ENCODE results near the gene CRK.
"Not testable (repeated sequence)": the region's sequence is repeated elsewhere in the genome, so short reads cannot be mapped to it uniquely, and the experiment has no call there.

Gene CRK

DNA sequence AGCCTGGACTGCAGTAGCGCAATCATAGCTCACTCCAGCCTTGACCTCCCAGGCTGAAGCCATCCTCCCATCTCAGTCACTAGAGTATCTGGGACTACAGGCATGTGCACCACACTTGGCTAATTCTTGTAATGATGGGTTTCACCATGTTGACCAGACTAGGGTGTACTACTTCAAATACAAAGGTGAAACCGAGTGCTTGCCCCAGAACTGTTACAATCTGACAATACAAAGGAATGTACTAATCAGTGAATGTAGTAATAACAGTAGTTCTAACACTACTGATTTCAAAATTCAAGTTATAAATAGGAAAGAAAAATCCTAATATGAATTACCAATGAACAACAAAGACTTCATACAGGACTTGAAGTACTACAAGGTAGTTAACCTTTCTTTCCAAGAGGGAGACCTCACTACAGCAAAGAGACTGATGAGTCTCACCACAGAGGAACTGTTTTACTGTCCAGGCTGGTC is 24.4 kb downstream of the CRK start:
- no peak for DNase-seq (ENCODE audit: extremely low read depth in 1 of 2, low read depth in 1 of 2)

DNA sequence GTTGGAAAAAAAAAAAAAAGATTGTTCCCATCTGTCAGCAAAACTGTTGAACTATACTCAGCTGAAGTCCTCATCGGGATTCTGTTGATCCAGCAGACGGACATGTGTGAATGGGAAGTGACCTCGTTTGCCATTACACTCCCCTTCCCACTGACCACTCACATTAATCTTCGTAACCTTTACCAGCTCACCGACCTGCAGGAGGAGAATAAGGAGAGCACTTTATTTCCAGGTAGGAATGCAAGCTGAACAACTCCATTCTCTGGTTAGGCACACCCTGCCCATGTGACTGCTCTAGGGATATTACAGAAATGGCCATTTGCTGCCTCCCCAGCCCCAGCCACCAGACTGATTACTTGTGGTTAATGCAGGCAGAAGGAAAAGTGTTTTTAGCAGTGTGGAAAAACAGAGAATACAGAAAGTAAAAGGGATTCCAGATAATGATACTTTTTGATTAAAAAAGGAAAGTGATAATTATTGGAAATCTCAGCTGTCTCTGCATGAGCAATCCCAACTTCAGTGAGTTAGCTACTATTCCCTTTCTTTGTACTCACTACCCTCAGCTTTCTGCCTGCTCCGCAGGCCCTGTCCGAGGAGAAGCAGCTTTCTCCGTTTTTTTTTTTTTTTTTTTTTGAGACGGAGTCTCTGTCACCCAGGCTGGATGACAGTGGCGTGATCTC is 32.4 kb downstream of the CRK start:
- DNase-seq (ENCODE audit: extremely low read depth in 1 of 2, low read depth in 1 of 2) = no peak

DNA sequence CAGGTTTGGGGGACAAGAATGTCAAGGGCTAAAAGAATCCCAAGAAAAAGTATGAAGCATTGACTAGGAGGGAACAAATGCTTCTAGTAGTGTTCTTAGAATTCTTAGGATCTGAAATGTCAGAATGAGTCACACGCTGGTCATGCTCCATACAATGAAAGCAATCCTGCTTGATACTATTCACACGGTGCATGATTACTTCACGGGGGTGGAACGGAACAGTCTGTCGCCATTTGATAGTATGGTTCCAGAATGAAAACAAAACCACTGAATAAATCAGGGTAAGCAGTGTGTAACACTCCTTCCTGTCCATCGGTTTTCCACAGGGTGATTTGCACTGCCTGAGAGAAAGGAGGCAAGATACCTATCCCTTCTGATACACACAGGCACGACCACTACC is 33.1 kb downstream of the CRK start:
- DNase-seq (ENCODE audit: extremely low read depth in 1 of 2, low read depth in 1 of 2) = no peak

DNA sequence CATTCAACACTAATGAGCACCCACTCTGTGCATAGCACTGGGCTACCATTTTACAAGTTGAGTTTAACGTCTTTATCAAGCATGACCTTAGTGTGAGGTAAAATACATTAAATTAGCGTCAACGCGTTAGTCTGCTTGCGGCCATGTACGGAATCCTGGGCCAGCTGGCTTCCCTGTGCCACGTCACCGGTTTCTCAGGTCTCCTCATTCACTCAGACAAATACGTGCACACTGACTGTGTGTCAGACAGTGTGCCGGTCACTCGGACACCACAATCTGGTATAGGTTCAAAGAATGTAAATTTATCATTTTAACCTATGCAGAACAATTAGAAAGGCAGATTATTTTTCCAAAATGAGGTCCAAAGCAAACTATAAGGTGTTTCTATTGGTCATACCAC is 34.6 kb downstream of the CRK start:
- DNase-seq (ENCODE audit: extremely low read depth in 1 of 2, low read depth in 1 of 2) = no peak

DNA sequence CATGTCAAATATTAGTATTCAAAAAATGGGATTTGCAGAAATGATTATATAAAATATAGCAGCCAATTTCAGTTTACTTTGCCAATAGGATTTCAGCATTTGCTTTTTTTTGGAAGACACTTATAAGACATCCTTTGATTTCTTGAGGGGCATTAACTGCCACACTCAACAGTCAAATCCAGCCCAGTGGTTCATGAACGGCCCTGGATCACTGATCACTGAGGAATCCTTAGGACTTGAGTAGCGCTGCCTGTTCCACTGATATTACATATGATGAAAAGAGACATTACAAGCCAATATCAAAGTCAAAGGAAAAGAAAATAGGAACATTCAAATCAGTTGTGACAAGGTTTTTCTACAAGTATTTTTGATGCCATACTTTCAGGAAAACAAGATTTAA is 35.1 kb downstream of the CRK start:
- no peak for DNase-seq (ENCODE audit: extremely low read depth in 1 of 2, low read depth in 1 of 2)

DNA sequence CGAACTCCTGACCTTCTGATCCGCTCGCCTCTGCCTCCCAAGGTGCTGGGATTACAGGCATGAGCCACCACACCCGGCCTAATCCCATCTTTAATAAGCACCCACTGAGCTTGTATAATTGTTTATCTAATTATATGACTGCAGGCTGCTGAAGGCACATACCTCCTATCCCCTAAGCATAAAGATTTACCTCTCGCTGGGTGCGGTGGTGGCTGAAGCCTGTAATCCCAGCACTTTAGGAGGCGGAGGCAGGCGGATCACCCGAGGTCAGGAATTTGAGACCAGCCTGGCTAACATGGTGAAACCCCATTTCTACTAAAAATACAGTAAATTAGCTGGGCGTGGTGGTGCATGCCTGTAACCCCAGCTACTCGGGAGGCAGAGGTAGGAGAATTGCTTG is 35.9 kb downstream of the CRK start:
- no peak for DNase-seq (ENCODE audit: extremely low read depth in 1 of 2, low read depth in 1 of 2)

DNA sequence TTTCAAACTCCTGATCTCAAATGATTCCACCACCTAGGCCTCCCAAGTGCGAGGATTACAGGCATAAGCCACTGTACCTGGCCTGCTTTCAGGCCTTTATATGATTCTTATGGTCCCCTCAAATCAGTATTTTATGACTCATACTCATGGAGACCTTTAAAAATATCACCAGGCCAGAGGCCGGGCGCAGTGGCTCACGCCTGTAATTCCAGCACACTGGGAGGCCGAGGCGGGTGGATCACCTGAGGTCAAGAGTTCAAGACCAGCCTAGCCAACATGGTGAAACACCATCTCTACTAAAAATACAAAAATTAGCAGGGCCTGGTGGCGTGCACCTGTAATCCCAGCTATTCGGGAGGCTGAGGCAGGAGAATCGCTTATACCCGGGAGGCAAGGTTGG is 37.6 kb downstream of the CRK start:
- DNase-seq (ENCODE audit: extremely low read depth in 1 of 2, low read depth in 1 of 2) = not testable (repeated sequence)

DNA sequence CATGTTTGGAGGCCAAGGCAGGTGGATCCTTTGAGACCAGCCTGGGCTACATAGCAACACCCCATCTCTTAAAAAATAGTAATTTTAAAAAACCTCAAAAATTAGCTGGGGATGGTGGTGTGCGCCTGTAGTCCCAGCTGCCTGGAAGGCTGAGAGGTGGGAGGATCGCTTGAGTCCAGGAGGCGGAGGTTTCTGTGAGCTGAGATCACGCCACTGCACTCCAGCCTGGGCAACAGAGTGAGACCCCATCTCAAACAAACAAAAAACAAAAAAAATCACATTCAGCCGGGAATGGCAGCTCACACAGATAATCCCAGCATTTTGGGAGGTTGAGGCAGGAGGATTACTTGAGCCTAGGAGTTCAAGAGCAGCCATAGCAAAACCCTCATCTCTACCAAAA is 39.6 kb downstream of the CRK start:
- no peak for DNase-seq (ENCODE audit: extremely low read depth in 1 of 2, low read depth in 1 of 2)

DNA sequence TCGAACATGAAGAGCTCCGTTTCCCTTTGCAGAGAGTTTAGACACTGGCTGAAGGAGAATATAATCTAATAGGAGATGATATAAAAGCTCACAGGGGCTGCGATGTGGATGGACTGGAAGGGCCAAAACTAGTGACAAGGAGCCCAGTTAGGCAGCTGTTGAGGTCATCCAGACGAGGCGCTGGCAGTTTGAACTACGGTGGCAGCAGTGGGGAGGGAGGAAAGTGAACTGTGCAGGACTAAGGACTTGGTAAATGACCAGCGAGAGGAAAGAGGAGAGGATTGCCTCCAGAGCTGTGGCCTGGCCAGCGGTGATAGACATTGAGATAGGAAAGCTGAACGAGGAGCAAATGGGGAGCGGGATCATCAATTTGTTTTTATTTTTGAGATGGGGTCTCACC is 41.4 kb downstream of the CRK start:
- no peak for DNase-seq (ENCODE audit: extremely low read depth in 1 of 2, low read depth in 1 of 2)

DNA sequence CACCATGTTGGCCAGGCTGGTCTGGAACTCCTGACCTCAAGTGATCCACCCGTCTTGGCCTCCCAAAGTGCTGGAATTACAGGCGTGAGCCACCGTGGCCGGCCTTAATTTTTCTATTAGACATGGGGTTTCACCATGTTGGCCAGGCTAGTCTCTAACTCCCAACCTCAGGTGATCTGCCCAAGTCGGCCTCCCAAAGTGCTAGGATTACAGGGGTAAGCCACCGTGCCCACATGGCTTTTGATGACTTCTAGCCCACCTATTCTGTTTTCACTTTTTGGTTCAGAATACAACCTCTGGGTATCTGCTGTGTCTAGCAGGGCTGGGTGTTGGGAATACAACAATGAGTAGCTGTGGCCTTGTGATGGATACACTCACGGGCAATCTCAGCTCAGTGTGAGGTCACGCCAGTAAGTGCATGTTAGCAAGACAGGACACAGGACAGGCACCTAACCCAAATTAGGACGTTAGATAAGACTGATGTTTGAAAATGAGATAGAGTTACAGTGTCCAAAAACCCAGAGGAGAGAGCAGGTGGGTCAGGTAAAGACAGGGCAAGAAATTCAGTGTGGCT is 41.9 kb downstream of the CRK start:
- DNase-seq (ENCODE audit: extremely low read depth in 1 of 2, low read depth in 1 of 2) = no peak

DNA sequence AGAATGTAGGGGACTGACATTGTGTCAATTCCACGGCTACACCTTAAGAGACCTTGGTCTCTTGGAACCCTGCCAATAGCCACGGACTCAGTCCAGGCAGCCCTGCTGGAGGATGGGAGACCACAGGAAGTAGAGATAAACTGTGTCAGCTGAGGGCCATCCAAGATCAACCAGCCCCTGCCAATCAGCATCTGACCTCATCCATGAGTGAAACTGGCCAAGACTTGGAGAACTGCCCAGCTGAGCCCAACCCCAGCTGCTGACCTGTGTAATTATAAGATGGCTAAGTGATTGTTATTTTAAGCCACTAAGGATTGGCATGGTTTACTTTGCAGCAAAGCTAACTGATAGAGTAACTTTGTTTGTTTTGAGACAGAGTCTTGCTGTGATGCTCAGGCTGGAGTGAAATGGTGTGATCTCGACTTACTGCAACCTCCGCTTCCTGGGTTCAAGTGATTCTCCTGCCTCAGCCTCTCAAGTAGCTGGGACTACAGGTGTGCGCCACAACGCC is 42.7 kb downstream of the CRK start:
- DNase-seq (ENCODE audit: extremely low read depth in 1 of 2, low read depth in 1 of 2) = no peak

DNA sequence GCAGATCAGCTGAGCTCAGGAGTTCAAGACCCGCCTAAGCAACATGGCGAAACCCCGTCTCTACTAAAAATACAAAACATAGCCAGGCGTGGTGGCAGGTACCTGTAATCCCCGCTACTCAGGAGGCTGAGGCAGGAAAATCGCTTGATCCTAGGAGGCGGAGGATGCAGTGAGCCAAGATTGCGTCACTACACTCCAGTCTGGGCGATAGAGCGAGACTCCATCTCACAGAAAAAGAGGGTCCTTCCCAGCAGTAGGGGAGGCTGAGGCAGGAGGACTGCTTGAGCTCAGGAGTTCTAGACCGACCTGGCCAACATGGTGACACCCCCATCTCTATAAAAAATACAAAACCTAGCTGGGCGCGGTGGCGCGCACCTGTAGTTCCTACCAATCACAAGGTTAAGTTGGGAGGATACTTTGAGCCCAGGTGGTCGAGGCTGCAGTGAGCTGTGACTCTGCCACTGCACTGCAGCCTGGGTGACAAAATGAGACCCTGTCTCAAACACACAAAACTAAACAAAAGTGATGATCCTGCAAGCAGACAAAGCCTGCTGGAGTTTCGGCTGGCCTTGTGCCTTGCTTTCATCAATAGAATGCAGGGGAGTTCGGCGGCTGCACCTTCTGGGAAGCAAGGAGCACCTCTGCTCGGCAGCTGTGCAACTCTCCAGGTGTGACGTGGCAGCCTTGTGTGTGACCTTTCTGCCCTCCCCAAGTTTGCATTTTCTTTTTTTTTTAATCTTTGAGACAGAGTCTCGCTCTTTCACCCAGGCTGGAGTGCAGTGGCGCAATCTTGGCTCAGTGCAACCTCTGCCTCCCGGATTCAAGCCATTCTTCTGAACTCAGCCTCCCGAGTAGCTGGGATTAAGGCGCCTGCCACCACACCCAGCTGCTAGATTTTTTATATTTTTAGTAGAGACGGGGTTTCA is 43.6 kb downstream of the CRK start:
- no peak for DNase-seq (ENCODE audit: extremely low read depth in 1 of 2, low read depth in 1 of 2)

DNA sequence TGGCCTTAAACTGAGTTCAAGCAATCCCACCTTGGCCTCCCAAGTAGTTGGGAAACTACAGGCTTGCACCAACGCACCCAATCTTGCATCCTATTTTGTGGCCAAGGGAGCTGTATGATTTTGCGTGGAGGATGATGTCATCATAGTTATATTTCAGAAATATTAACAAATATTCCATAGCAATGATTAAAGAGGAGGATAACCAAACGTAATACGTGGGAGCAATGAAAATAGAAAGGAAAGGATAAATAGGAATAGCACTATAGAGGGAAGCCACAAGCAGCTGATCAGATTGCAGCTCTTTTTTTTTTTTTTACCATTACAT is 53.8 kb downstream of the CRK start:
- no peak for DNase-seq (ENCODE audit: extremely low read depth in 1 of 2, low read depth in 1 of 2)

DNA sequence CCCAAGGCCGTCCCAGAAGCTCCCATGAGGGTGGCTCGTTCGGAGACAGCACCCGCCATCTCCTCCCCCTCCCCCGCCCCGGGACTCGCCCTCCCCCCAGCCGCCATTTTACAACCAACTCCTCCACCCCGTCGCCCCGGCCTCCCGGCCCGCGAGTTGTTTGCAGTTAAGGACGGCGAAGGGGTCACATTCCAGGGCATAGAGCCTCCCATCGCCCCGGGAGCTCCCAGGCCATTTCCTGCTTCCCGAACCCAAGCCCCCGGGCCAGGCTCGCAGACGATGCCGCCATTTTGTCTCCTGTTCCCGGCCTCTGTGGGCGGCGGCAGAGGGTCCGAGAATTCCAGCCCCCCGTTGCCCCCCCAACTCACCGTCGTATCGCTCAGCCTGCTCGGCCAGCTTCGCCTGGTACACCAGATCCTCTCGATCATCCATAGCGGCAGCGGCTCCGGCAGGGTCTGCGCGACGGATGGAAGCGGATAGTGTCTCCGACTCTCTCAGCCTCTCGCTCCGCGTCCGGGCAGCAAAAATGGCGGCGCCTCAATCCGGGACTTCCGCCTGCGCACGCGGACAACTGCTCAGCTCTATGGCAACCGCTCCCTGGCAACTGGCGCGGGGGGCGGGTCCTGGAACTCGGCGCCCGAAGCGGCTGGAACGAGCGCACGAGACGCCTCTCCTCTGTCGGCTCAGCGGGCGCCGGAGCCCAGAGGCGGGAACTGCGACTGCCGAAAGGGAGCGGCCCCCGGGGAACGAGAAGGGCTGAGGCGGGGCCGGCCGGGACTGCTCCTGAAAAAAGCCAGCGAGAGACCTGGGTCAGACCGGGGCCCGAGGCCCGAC is 56.1 kb downstream of the CRK start, which contains the start of gene YWHAE:
YWHAE (minus strand) TSS at position 544 of the 834 bp plus-strand sequence; CDS start at position 432, 112 bp downstream.
- DNase-seq (ENCODE audit: extremely low read depth in 1 of 2, low read depth in 1 of 2) = peak; percentile 95 to 97

DNA sequence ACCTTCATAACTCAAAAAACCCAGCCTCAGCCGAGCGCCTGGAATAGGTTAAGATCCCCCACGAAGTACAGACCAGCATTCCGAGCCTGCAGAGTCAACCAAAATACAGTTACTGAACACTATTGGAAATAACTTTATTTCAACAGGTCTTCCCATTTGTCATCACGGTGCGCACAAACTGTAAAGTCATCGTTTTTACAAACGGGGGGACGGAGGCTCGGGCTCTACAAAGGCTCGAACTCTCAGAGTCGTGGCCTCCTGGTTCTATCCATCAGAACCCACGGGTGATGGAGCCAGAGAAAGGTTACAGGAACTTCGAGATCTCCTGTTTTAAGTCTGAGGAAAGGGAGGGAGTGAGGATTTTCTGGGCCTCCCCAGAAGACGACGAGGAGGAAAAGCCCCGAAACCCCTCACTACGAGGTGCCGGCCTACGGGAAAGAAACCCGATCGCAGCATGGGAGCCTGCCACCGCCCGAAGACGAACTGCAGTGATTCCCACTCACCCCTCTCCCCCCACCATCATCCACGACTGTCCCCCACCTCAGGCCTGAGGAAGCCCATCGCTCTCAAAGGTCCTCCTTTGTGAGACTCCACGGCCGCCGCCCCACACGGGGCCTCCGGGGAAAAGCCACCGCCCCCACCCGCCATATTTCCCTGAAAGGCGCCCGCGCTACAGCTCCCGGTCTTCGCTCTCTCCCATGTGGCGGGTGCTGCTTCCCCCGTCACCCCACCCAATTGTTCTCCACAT is 56.9 kb downstream of the CRK start:
- DNase-seq (ENCODE audit: extremely low read depth in 1 of 2, low read depth in 1 of 2) = peak; percentile 3 to 32

DNA sequence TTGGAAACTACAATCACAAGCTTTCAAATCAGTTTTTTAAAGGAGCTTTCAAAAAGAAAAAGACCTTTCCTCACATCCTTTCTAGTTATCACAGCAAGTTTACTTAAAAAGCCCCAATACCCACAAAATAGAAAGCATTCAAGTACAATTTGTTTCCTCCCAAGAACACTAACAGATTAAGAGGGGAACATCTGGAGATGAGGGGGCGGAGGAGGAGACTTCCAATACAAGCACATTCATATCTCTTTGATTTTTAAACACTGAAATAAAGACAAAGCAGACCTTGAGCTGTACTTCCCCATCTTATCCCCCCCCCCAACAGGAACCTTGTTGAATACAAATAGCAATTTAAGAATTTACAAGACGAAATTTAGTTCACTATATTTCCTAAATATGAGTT is 58.0 kb downstream of the CRK start:
- DNase-seq (ENCODE audit: extremely low read depth in 1 of 2, low read depth in 1 of 2) = no peak

DNA sequence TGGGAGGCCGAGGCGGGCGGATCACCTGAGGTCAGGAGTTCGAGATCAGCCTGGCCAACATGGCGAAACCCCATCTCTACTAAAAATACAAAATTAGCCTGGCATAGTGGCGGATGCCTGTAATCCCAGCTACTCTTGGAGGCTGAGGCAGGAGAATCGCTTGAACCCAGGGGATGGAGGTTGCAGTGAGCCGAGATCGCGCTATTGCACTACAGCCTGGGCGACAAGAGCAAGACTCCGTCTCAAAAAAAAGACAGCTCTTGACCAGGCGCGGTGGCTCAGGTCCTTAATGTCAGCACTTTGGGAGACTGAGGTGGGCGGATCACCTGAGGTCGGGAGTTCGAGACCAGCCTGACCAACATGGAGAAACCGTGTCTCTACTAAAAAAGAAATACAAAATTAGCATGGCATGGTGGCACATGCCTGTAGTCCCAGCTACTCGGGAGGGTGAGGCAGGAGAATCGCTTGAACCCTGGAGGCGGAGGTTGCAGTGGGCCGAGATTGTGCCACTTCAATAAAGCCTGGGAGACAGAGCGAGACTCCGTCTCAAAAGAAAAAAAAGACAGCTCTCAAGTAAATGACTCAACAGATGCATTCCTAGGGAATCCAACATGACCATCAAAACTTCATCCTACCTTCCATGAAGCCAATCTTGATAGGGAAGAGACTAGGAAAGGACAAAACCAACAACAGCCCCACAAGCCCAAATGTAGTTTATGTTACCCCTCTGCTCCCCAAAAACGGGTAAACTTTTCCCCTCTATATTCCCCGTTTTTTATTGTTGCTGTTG is 60.0 kb downstream of the CRK start:
- not testable (repeated sequence) for DNase-seq (ENCODE audit: extremely low read depth in 1 of 2, low read depth in 1 of 2)

DNA sequence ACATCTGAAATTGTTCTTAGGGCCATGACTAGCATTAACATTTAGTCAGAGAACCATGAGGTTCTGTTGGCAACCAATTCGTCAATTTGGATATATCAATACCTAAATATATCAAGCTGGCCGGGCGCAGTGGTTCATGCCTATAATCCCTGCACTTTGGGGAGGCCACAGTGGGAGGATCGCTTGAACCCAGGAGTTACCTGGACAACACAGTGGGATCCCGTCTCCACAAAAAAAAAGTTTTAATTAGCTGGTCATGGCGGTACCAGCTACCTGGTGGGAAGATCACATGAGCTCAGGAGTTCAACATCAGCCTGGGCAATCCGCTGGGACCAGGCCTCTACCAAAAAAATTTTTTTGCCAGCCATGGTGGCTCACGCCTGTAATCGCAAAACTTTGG is 64.5 kb downstream of the CRK start:
- DNase-seq (ENCODE audit: extremely low read depth in 1 of 2, low read depth in 1 of 2) = no peak

Measured in stimulated activated CD8-positive, alpha-beta memory T cell treated with anti-CD3 and anti-CD28 coated beads, Interleukin-7, amount 100 ng/mL, for 48 hours (primary cell).